ENCODE results near the gene GTF3C5.

GRCh38 chr9:132996526-132996925, 34.3 kb upstream of the GTF3C5 start:
- no peak for TF ChIP-seq SIN3A (IDR thresholded peaks at IDR 0.05; ENCODE audit: borderline replicate concordance, insufficient read depth, low read length)
- no peak for TF ChIP-seq TAF1 (IDR thresholded peaks at IDR 0.05; ENCODE audit: borderline replicate concordance, insufficient read depth, low read length)
- TF ChIP-seq REST (IDR thresholded peaks at IDR 0.05; ENCODE audit: insufficient read depth in 1 of 2, low read depth in 2 of 2, low read length in 2 of 2): no peak
- no peak for TF ChIP-seq POLR2AphosphoS5 (IDR thresholded peaks at IDR 0.05; ENCODE audit: low read depth, low read length)

All from PFSK-1 (cell line).